ENCODE results near the gene REX1BD.
A peak's percentile ranks its signal among the peaks of the same experiment; 100 is the strongest.
"Not testable (repeated sequence)": the region's sequence is repeated elsewhere in the genome, so short reads cannot be mapped to it uniquely, and the experiment has no call there.

REX1BD gene

GRCh38 chr19:18580311-18580710, 8.3 kb upstream of the REX1BD start:
- no peak for DNase-seq

- DNase-seq: no peak
Observed at GRCh38 chr19:18586306-18586705, 2.3 kb upstream of the REX1BD start.

- DNase-seq: no peak
Observed at GRCh38 chr19:18587561-18587960, 1.0 kb upstream of the REX1BD start.

- no peak for DNase-seq
Observed at GRCh38 chr19:18587962-18588610, 512 bp upstream of the REX1BD start.

- peak; percentile 77 for DNase-seq
Observed at GRCh38 chr19:18589380-18590272, 1.0 kb downstream of the REX1BD start.

- peak; percentile 35 for DNase-seq
Observed at GRCh38 chr19:18590273-18591272, 2.0 kb downstream of the REX1BD start.

- DNase-seq: no peak
Observed at GRCh38 chr19:18591735-18592385, 3.3 kb downstream of the REX1BD start.

GRCh38 chr19:18592732-18593131, 4.1 kb downstream of the REX1BD start:
- not testable (repeated sequence) for DNase-seq

- no peak for DNase-seq
Observed at GRCh38 chr19:18593367-18594095, 4.9 kb downstream of the REX1BD start.

- DNase-seq: peak; percentile 67
Observed at GRCh38 chr19:18594096-18594823, 5.7 kb downstream of the REX1BD start.

GRCh38 chr19:18594824-18595373, 6.3 kb downstream of the REX1BD start:
- DNase-seq: no peak

- no peak for DNase-seq
Observed at GRCh38 chr19:18595475-18595874, 6.9 kb downstream of the REX1BD start.

- no peak for DNase-seq
Observed at GRCh38 chr19:18596752-18597157, 8.2 kb downstream of the REX1BD start.

GRCh38 chr19:18597809-18598660, 9.4 kb downstream of the REX1BD start:
- DNase-seq: no peak

GRCh38 chr19:18599485-18599884, 10.9 kb downstream of the REX1BD start:
- DNase-seq: no peak

GRCh38 chr19:18600692-18601397, 12.2 kb downstream of the REX1BD start:
- not testable (repeated sequence) for DNase-seq

- no peak for DNase-seq
Observed at GRCh38 chr19:18601875-18602274, 13.3 kb downstream of the REX1BD start.

GRCh38 chr19:18603255-18603957, 14.8 kb downstream of the REX1BD start:
- DNase-seq: no peak

All from stimulated activated CD4-positive, alpha-beta T cell treated with anti-CD3 and anti-CD28 coated beads, Interleukin-1b, Interleukin-23, amount 100 ng/mL, for 48 hours (primary cell).